ENCODE data around the gene SMIM28.
"Not testable (repeated sequence)": the region's sequence is repeated elsewhere in the genome, so short reads cannot be mapped to it uniquely, and the experiment has no call there.

Gene SMIM28

GRCh38 chr6:138377844-138378243, at the start of gene SMIM28:
SMIM28 (plus strand) TSS chr6:138377905; CDS start chr6:138378073, 168 bp downstream.
- DNase-seq (ENCODE audit: low read depth in 2 of 2), result no peak

- DNase-seq (ENCODE audit: low read depth in 2 of 2), result no peak
These were observed 49.5 kb upstream of the SMIM28 start for GRCh38 chr6:138328210-138328609.

DNA sequence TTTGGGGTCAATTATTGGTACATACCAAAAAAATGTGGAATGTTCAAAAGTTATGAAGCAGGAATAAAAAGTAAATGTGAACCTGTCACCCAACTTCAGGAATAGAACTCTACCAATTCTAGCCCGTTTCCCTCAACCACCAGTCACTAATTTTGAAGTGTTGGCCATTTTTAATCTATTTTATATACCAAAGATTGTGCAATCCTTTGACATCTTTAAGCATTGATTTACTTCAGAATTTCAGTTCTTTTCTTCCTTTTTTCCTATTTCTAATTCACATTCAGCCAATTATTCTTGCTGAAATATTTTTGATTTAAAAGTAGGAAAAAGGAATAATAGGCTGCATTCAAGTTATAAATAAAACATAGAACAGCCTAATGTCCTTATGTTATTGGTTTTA, 46.9 kb upstream of the SMIM28 start:
- DNase-seq (ENCODE audit: low read depth in 2 of 2), result no peak

GRCh38 chr6:138331444-138331843, 46.3 kb upstream of the SMIM28 start:
- DNase-seq (ENCODE audit: low read depth in 2 of 2), result no peak

- DNase-seq (ENCODE audit: low read depth in 2 of 2), result no peak
These were observed 45.7 kb upstream of the SMIM28 start for GRCh38 chr6:138331984-138332383.

GRCh38 chr6:138334000-138334399, 43.7 kb upstream of the SMIM28 start:
- DNase-seq (ENCODE audit: low read depth in 2 of 2), result no peak

GRCh38 chr6:138334963-138335362, 42.7 kb upstream of the SMIM28 start:
- DNase-seq (ENCODE audit: low read depth in 2 of 2), result no peak

- no peak for DNase-seq (ENCODE audit: low read depth in 2 of 2)
These were observed 41.5 kb upstream of the SMIM28 start for GRCh38 chr6:138336221-138336620.

- no peak for DNase-seq (ENCODE audit: low read depth in 2 of 2)
These were observed 40.6 kb upstream of the SMIM28 start for GRCh38 chr6:138337076-138337475.

GRCh38 chr6:138339024-138339423, 38.7 kb upstream of the SMIM28 start:
- no peak for DNase-seq (ENCODE audit: low read depth in 2 of 2)

DNA sequence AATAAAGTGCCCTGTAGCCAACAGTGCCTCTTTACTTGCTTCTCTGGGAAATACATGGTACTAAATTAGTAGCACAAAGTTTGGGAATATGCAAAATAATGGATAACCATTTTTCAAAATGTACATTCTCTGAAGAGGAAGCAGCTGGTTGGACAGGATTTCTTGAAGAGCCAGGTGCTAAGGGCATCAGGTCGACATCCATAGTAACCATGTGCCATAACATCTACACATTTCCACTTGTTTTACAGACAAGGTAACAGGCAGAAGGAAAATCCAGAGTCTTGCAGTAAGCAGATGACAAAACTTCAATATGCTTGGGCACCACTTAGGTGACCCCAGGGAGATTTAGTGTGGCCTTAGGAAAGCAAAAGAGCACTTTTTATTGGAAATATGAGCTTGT, 36.5 kb upstream of the SMIM28 start:
- no peak for DNase-seq (ENCODE audit: low read depth in 2 of 2)

- DNase-seq (ENCODE audit: low read depth in 2 of 2), result no peak
These were observed 34.6 kb upstream of the SMIM28 start for GRCh38 chr6:138343112-138343511.

DNA sequence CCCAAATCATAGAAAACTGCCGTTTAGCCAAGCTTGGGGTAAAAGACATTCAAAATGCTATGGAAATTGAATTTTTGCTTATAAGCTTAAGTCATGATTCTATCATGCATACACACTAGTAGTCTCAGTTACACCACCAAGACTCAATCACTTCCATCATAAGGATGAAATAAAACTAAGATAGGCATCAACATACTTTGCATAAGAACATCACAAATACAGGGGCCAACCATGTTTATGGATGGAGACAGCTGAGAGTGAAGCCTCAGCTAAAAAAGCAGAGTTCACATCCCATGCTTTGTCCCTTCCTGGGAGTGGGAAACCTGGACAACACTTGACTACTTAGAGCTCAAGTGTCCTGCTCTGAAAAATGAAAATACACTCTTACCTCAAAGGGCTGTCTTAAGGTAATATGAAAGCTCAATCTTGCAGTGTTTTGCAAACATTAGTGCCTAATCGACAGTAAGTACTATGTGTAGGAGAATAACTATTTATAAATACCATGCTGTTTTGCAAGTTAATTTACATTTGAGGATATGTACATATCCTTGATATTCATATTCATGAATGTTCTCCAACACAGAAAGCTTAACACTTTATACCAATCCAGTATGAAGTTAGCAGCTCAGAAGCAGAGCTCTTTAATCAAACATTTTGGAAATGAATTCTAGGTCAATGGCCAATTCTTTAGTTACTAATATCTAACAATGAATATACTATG, 32.0 kb upstream of the SMIM28 start:
- no peak for DNase-seq (ENCODE audit: low read depth in 2 of 2)

DNA sequence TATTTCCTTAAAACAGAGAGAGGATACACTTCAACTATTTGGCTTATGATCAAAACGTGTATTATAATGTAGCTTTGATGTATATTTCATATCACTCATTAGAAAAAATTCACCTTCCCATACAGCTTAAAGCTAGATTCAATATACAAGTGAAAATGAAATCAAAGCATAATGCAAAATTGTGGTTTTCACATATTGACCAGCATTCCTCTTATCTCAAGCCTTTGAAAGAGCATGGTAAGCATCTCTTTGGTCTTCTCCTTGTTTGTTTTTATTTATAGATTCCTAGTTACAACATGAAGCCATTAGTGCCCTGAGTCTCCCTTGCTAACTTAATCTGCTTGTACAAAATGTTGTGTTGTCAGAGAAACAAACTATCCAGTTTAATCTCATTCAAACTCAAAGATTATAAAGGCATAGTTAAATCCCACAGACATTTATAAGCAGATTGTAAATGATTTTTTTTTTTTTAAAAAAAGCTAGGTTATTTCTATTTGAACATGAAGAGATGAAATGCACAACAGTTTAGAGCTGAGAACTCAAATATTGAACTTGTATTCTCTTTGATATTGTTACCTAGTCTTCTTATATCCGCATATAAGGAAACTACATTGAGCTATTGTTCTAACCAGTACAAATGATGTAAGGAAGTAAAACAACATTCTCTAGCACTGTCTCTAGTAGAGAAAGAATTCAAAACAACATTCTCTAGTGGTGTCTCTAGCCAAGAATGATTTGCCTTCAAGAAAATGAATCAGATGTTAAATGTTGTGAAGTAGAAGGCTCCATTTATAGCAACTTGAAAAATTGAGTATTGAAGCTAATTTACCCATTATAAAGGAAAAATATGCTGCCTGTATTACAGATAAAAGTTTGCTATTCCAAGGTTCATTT, 31.2 kb upstream of the SMIM28 start:
- DNase-seq (ENCODE audit: low read depth in 2 of 2), result no peak

GRCh38 chr6:138347864-138348263, 29.8 kb upstream of the SMIM28 start:
- no peak for DNase-seq (ENCODE audit: low read depth in 2 of 2)

DNA sequence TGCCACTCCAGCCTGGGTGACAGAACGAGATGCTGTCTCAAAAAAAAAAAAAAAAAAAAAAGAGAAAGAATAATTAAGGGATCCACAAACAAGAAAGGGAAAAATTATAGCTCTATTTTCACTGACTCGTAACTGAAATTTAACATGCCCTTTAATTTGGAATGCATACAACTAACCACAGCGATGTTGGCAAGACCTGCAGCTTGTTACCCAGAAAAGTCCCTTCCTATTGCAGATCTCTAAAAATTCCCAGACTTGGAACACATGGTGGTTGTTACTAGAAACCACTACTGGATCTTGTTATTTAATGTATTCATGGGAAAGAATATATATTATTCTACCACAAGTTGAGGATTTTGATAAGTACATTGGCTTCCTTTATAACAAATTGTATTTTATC, 27.8 kb upstream of the SMIM28 start:
- DNase-seq (ENCODE audit: low read depth in 2 of 2), result no peak

- no peak for DNase-seq (ENCODE audit: low read depth in 2 of 2)
These were observed 19.8 kb upstream of the SMIM28 start for GRCh38 chr6:138357928-138358327.

GRCh38 chr6:138368684-138369083, 9.0 kb upstream of the SMIM28 start:
- not testable (repeated sequence) for DNase-seq (ENCODE audit: low read depth in 2 of 2)

DNA sequence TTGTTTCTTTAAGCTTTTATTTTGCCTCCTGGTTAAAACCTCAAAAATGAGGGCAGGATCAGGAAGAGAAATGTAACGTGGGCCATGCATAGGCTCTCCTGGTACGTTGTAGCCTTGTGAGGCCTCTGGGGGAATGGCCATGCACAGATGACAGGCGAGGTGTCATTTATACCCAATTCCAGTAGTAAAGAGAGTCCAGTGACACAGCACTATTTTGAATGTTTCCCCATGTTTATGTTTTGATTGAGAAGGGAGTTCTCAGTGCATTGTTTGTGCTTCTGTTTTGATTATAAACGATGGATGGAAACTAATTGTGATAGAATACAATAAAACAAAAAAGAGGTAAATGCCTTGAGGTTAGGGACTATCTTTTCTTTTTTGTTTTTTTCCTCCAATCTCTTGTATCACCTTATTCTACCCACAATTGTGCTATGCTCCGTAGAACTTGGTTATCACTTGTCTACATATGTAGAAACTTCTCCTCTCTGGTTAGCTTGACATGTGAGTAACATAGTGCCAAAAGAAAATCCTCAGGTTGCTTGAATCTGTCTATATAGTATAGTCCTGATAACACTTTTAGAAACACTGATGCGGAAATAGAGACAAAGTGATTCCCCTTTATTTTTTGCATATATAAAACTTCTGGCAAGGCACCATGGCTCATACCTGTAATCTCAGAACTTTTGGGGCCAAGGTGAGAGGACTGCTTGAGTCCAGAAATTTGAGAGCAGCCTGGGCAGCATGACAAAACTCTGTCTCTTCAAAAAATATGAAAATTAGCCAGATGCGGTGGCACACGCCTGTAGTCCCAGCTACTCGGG, 6.9 kb upstream of the SMIM28 start:
- no peak for DNase-seq (ENCODE audit: low read depth in 2 of 2)

DNA sequence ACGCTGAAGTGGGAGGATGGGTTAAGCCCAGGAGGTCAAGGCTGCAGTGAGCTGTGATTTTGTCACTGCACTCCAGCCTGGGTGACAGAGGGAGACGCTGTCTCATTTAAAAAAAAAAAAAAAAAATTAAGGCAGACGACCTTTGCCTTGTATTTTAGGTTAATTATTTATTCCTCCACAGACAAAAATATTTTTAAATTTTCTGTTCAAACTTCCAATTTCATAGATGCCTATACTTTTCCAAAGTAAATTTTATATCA, 6.3 kb upstream of the SMIM28 start:
- no peak for DNase-seq (ENCODE audit: low read depth in 2 of 2)

- DNase-seq (ENCODE audit: low read depth in 2 of 2), result no peak
These were observed 6.0 kb upstream of the SMIM28 start for GRCh38 chr6:138371720-138372119.

DNA sequence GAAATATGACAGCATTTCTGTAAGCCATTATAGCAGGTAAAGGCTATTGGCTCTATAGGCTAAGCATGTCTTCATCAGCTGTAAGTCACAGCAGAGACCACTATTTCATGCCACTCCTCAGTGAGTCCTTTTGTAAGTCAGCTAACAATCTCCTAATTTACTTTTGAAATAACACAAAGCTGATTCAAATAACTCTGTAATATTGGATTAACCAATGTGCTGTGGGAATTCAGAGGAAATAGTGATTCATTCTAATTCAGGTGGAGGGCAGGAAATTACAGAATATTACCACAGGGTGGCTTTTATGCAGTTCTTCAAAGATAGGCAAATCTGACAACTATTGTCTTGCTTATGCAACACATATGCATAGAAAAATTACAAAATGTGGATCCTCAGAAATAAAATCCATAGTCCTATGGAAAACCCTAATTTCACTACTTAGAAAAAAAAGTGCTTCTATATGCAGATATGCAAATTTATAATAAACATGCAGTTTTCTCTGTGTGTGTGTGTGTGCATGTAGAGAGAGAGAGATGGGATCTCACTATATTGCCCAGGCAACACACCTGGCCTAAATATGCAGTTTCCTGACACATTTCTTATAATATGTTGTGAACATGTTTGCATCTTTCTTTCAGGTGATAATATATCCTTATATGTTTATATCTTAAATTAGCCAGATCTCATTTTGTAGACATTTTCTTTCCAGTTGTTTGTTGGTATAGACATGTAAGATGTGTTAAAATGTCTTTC, 4.8 kb upstream of the SMIM28 start:
- no peak for DNase-seq (ENCODE audit: low read depth in 2 of 2)

All from stimulated activated CD8-positive, alpha-beta memory T cell treated with anti-CD3 and anti-CD28 coated beads, Interleukin-2, amount 100 ng/mL, for 48 hours (primary cell).